A549 (cell line): ENCODE data around the gene WNK4.

Experiments used
- CHD2 ChIP-seq: fragments of 150-350 bp; IDR thresholded peaks from 2 replicates; pipeline ENCODE4 v1.6.1; 2014; ENCODE audit warnings: low read length; ENCODE audit not compliant: partially characterized antibody
- EP300 ChIP-seq, 2 experiments: fragments of >200 bp; sonication (Bioruptor Twin); formaldehyde crosslinking; IDR thresholded peaks; 2 replicates in 1 of 2; 3 replicates in 1 of 2; pipeline ENCODE4 v1.6.1; 2016 to 2017
- HDAC2 ChIP-seq: fragments of 200-600 bp; sonication (generic); IDR thresholded peaks from 2 replicates; pipeline ENCODE4 v1.6.1; 2016
- JUN ChIP-seq, 2 experiments: fragments of >200 bp; sonication (Bioruptor Twin); formaldehyde crosslinking; IDR thresholded peaks; 2 replicates in 1 of 2; 3 replicates in 1 of 2; pipeline ENCODE4 v1.6.1; 2016 to 2017
- MAFK ChIP-seq: fragments of 450-650 bp; IDR thresholded peaks from 2 replicates; pipeline ENCODE4 v1.6.1; 2014; ENCODE audit not compliant: partially characterized antibody
- NR3C1 ChIP-seq: fragments of >200 bp; sonication (Bioruptor Twin); formaldehyde crosslinking; IDR thresholded peaks from 3 replicates; pipeline ENCODE4 v1.6.1; 2017
- POLR2A ChIP-seq: IDR thresholded peaks from 2 replicates; pipeline ENCODE4 v1.6.1; 2012; ENCODE audit warnings: mild to moderate bottlenecking, low read length
- RAD21 ChIP-seq, 2 experiments: fragments of >200 bp in 1 of 2; sonication (Bioruptor Twin) in 1 of 2; formaldehyde crosslinking in 1 of 2; IDR thresholded peaks in 1 of 2; conservative IDR thresholded peaks in 1 of 2; 2 replicates in 1 of 2; 3 replicates in 1 of 2; pipeline ENCODE4 v1.6.1; 2012 to 2018; ENCODE audit warnings: inconsistent platforms in 1 of 2
- RCOR1 ChIP-seq: fragments of 150-350 bp; IDR thresholded peaks from 2 replicates; pipeline ENCODE4 v1.6.1; 2014; ENCODE audit warnings: antibody characterized with exemption, low read length, low read depth
- RFX5 ChIP-seq: fragments of 450-650 bp; IDR thresholded peaks from 2 replicates; pipeline ENCODE4 v1.7.1; 2014; ENCODE audit warnings: antibody characterized with exemption, mild to moderate bottlenecking, moderate library complexity
- ZNF302 ChIP-seq: fragments of 250-450 bp; sonication (Bioruptor Pico); IDR thresholded peaks from 2 replicates; pipeline ENCODE4 v1.9.0; 2021; ENCODE audit warnings: inconsistent platforms, mild to moderate bottlenecking, moderate library complexity
- TF ChIP-seq, protein P1 (sequence below): fragments of >200 bp; sonication (Bioruptor Twin); formaldehyde crosslinking; IDR thresholded peaks from 3 replicates; pipeline ENCODE4 v1.5.1; 2016
- TF ChIP-seq, protein P2 (sequence below): fragments of 200-600 bp; sonication (generic); IDR thresholded peaks from 2 replicates; pipeline ENCODE4 v1.6.1; 2016; ENCODE audit warnings: antibody characterized with exemption, mild to moderate bottlenecking, moderate library complexity
- TF ChIP-seq, protein P3 (sequence below): fragments of 450-650 bp; IDR thresholded peaks from 2 replicates; pipeline ENCODE4 v1.6.1; 2014; ENCODE audit warnings: antibody characterized with exemption

DNA sequence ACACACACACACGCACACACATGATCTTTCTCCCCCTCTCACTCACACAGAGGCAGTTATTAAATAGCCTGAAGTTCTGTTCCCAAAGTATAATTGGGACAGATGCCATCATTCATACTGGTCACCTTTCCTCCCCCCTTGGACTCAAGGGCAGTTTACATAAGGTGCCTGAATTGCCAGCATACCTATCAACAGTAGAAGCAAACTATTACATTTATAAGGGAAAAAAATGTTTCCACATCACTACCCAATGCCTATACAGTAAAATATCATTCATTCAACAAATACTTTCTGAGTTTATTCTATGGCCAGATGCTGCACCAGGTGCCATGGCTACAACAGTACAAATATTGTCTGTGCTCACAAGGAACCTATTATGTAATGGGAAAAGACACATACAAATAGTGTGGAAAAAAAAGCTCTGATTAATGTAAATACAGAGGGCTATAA lies 24.5 kb downstream of the WNK4 start:
- TF ChIP-seq, protein P1, sequence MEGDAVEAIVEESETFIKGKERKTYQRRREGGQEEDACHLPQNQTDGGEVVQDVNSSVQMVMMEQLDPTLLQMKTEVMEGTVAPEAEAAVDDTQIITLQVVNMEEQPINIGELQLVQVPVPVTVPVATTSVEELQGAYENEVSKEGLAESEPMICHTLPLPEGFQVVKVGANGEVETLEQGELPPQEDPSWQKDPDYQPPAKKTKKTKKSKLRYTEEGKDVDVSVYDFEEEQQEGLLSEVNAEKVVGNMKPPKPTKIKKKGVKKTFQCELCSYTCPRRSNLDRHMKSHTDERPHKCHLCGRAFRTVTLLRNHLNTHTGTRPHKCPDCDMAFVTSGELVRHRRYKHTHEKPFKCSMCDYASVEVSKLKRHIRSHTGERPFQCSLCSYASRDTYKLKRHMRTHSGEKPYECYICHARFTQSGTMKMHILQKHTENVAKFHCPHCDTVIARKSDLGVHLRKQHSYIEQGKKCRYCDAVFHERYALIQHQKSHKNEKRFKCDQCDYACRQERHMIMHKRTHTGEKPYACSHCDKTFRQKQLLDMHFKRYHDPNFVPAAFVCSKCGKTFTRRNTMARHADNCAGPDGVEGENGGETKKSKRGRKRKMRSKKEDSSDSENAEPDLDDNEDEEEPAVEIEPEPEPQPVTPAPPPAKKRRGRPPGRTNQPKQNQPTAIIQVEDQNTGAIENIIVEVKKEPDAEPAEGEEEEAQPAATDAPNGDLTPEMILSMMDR, result no peak
- TF ChIP-seq, protein P2, sequence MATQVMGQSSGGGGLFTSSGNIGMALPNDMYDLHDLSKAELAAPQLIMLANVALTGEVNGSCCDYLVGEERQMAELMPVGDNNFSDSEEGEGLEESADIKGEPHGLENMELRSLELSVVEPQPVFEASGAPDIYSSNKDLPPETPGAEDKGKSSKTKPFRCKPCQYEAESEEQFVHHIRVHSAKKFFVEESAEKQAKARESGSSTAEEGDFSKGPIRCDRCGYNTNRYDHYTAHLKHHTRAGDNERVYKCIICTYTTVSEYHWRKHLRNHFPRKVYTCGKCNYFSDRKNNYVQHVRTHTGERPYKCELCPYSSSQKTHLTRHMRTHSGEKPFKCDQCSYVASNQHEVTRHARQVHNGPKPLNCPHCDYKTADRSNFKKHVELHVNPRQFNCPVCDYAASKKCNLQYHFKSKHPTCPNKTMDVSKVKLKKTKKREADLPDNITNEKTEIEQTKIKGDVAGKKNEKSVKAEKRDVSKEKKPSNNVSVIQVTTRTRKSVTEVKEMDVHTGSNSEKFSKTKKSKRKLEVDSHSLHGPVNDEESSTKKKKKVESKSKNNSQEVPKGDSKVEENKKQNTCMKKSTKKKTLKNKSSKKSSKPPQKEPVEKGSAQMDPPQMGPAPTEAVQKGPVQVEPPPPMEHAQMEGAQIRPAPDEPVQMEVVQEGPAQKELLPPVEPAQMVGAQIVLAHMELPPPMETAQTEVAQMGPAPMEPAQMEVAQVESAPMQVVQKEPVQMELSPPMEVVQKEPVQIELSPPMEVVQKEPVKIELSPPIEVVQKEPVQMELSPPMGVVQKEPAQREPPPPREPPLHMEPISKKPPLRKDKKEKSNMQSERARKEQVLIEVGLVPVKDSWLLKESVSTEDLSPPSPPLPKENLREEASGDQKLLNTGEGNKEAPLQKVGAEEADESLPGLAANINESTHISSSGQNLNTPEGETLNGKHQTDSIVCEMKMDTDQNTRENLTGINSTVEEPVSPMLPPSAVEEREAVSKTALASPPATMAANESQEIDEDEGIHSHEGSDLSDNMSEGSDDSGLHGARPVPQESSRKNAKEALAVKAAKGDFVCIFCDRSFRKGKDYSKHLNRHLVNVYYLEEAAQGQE, result no peak
- no peak for TF ChIP-seq RAD21 (conservative IDR thresholded peaks at IDR 0.05 in 1 of 2, IDR thresholded peaks at IDR 0.05 in 1 of 2)
- no peak for TF ChIP-seq EP300 (IDR thresholded peaks at IDR 0.05)
- TF ChIP-seq RCOR1, result no peak
- no peak for TF ChIP-seq HDAC2
- no peak for TF ChIP-seq POLR2A
- no peak for TF ChIP-seq ZNF302
- no peak for TF ChIP-seq RFX5
- no peak for TF ChIP-seq JUN (IDR thresholded peaks at IDR 0.05)
- no peak for TF ChIP-seq NR3C1
- TF ChIP-seq, protein P3, sequence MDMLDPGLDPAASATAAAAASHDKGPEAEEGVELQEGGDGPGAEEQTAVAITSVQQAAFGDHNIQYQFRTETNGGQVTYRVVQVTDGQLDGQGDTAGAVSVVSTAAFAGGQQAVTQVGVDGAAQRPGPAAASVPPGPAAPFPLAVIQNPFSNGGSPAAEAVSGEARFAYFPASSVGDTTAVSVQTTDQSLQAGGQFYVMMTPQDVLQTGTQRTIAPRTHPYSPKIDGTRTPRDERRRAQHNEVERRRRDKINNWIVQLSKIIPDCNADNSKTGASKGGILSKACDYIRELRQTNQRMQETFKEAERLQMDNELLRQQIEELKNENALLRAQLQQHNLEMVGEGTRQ, result no peak
- TF ChIP-seq MAFK, result no peak
- TF ChIP-seq CHD2, result no peak
